HL-60/S4 treated with phorbol 12-myristate 13-acetate at 8.2 ng/mL for 4 days and 3 days (cell line): Measurements from ENCODE around the gene TSPAN18.

Experiments used
- in situ Hi-C: fragments of 300-500 bp; cut with MboI; formaldehyde crosslinking; loops from 2 replicates; pipeline ENCODE4 v1.15.0; 2022; ENCODE audit warnings: low sequenced_read_pairs

TSPAN18 gene

DNA sequence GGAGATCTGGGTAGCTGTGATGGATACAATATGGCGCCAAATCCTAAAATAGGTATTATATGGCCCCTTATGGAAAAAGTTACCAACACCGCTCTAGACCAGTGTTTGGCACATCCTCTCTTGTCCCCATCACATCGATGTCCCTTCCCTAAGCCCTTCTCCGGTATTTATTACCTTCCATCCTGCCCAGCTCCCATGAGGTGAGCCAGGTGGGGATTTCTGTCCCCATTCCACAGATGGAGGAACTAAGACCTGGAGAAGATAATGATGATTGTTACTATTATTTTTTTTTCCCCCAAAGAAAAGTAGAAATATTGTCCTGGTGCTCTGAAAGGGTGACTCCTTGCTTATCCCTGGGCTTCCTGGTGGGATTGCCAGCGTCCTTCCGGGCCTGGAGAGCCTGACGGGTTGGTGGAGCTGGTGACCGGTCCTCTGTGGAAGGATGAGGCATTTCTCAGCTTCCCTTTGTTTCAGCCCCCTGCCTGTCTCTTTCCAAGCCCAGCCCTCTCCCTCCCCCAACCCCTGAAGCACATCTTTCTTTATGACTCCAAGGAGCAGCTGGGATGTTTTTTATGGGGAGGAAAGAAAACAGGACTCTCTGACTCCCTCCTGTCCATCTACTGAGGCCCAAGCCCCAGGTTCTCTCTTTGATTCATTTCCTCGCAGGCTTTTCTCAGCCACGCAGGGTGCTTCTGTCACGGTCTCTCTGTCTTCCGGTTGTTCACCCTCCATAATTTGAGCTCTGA is 158.5 kb downstream of the TSPAN18 start:
- in situ Hi-C loops, result no loop called here

DNA sequence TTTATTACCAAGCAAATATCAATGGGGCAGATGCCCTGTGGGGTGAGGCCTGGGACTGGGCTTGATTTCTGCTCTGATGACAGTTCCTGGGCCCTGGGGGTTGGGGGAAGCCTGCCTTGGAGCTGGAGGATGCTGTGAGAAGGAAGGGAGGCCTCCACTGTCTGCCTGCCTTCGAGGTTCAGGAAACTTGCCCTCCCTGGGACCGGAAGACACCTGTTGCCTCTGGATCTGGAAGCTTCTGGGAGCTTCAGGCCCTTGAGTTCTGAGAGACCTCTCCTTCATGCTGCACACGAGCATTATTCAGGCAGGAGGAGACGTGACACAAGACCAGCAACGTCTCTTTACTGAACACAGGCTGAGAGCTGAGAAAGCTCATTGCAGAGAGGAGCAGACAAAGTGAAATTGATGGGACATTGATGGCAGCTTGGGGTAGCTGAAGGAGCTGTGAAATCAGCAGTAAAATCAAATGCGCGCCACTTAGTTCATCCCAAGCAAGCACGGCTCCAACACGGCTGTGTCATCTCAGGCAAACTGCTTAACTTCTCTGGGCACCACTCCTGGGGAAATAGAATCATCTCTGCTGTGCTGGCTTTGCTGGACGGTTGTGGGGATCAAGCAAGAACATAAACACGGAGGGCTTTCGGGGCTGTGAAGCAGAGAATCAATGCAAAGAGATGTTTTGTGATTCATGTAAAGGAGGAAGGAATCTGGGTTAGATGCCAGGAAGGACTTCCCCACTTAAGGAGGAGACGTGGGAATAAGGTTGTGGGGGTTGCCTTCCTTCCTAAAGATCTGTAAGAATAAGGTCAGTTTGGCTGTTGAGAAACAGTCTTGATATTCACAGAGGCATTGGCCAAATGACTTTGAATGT is 159.4 kb downstream of the TSPAN18 start:
- in situ Hi-C loops, result no loop called here

DNA sequence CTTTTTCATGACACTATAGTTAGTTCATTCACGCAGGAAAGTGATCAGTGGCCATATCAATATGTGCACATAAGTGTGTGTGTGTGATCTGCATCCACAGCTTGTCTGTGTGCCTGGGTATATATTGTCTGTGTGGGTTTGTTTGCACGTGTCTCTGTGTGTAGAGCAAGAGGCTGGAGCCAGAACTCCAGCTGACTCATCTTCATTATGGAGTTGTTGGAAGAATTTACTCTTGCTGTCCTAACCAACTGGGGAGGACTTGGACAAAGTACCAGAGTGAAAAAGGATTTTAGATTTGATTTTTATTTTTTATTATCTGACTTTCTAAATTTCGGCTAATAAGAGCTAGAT is 160.0 kb downstream of the TSPAN18 start:
- in situ Hi-C loops, result no loop called here

DNA sequence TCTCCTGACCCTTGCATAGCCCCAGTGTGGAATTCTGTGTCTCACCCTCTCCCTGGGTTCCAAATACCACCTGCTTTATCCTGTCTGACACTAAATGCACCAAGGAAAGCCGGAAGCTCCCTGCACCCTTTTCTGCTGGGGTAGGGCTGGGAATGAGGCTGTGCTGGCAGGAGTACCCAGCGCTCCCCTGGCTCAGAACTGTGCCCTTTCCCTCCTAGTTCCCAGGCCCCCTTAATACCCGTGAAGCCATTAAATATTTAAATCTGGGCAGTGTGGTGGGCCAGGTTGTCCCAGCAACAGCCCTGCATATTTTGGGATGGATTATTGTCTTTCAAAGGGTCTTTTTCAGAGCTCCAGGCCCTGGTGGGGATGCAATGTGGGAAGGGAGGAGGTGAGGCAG is 160.9 kb downstream of the TSPAN18 start:
- in situ Hi-C loops, result no loop called here

DNA sequence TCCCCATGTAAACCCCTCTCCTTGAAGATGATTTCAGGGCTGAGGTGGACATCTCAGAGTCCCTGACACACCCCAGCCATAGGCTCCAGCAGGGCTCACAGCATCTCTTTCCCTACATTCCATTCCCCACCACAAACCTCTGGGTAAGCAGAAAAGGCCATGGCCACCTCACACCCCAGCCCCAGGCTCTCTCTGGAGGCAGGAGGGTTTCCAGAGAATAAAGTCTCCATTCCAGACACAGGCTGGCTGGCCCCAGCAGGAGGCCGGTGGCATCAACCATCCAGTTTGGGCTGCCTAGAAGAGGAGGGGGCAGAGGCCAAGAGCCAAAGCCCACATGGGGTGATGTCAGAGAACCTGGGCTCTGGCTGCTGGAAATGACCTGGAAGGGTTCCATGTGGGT is 162.5 kb downstream of the TSPAN18 start:
- in situ Hi-C loops, result no loop called here

DNA sequence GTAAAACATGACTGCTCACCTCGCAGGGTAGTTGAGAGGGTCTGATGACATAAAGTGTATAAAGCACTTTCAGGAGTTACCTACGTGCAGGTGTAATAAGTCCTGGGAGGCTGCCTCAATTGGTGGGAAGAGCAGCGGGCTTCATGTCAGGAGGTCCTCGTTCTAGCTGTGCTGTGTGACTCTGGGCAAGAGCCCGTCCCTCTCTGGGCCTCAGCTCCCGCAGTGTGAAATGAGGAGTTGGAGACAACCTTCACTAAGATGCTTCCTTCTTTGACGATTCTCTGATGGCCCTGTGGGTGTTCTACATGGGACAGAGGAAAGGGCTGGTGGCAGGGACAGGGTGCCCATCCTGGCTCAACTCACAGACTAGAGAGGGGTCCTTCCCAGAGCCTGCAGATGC is 166.1 kb downstream of the TSPAN18 start:
- in situ Hi-C loops, result loop anchor here (10.0 kb wide), 1 partner anchor 338 kb away; no protein-coding TSS in a partner anchor

DNA sequence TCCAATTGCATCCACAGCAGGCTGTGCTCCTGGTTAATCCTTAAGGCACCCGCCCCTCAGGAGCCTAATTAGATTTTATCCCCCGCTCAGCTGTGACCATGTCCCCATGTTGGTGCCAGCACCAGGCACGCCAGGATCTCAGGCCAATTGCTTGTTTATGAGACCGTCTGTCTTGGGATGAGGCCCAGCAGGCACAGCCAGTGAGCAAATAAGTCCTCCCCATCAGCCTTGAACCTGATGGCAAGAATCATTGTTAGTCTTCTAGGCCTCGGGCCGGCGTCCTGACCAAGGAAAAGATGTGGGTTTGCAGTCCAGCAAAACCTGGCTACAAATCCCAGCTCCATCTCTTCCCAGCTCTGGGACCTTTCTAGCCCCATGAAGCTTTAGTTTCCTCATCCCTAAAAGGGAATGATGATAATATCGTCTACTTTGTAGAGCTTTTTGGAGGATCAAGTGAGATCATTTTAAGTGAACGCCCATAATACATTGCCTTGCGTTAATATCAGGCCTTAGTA is 166.6 kb downstream of the TSPAN18 start:
- in situ Hi-C loops, result loop anchor here (10.0 kb wide), 1 partner anchor 339 kb away; no protein-coding TSS in a partner anchor

DNA sequence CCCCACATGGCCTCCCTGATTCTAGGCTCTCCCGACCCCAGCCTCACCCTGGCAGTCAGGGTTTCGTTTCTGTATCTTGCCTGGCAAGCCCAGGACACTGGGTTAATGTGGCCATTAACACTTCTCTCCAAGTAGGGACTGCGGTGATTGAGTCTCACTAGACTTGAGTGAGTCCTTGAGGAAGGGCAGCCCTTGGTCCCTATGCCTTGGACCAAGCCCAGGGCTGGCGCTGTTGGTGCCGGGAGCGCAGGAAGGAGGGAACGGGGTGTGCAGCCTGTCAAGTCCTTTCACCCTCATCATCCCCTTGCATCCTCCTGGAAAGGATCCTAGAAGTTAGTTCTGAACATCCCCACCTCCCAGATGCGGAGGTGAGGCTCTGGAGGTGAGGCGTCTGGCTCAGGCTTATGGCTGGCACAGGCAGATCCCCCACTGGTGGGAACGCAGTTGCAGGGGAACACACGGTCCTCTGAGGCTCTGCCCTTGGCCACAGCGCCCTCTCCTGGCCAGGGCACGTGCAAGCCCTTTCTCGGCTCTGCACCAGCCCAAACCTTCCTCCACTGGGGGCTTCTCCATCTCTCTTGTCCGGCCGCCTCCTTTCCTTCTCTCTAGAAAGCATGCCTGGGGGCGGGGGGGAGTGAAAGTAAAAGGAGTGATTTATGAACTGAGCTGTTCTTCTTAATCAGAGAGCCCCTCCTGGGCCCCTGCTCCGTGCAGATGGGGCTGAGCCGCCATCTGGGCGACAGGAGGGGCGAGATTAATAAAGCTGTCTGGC is 167.3 kb downstream of the TSPAN18 start:
- in situ Hi-C loops, result loop anchor here (10.0 kb wide), 1 partner anchor 339 kb away; no protein-coding TSS in a partner anchor

DNA sequence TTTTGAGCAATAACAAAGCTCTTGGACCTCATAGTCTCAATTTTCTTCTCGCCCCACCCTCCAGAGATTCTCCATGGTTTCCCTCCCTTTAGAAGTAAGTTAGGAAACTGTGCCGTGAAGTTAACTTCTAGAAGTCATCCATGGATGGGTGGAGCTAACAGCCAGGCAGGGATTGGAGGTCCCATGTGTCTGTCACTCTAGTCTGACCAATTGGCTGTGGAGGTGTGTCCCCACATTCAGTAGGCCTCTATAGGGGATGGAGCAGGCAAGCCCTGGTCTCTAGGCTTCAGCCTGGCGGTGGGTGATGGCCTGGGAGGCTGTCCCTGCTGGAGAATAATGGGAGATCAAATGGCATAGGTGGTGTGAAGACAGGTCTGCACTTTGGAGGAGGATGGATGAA is 173.2 kb downstream of the TSPAN18 start:
- in situ Hi-C loops, result loop anchor here (10.0 to 25.0 kb wide), 2 partner anchors 345 to 613 kb away; no protein-coding TSS in a partner anchor

DNA sequence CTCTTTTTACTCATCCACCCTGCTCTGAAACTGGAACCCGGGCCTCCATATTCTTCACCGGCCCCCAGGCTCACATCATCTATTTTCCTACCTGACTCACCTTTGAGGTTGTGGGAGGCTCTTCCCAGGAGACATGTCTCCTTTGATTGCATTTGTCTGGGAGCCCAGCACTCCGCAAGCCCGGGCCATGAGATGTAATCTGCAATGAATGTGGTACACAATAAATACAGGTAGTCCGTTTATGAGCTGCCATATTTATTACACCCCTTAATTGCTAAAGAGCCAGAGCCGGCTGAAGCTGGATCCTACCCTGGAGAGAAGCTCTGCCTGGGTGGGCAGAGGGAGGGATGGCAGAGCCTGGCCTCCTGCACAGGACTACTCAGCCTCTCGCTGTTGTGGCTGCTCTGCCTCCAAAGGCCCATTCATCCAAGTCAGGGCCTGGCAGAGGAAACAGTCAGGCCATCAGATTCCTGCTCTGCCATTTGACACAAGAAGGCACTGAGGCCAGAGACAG is 174.4 kb downstream of the TSPAN18 start:
- in situ Hi-C loops, result loop anchor here (25.0 kb wide), 1 partner anchor 614 kb away; no protein-coding TSS in a partner anchor

DNA sequence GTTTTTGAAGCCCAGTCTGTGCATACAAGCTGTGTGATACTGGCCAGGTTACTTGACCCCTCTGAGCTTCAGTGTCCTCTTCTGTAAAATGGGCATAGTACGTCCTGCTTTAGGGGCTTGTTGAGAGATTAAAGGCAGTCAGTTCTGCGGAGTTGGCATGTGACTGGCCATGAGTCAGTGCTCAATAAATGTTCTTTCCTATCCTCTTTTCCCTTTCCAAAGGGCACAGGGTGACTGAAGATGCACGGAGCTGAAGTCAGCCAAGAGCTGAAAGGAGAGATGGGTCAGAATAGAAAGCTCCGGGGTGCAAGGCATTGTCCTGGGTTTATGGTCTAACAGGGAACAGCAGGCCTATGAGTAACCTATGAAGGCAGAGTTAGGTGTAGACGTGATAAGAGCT is 175.0 kb downstream of the TSPAN18 start:
- in situ Hi-C loops, result loop anchor here (25.0 kb wide), 1 partner anchor 614 kb away; no protein-coding TSS in a partner anchor

DNA sequence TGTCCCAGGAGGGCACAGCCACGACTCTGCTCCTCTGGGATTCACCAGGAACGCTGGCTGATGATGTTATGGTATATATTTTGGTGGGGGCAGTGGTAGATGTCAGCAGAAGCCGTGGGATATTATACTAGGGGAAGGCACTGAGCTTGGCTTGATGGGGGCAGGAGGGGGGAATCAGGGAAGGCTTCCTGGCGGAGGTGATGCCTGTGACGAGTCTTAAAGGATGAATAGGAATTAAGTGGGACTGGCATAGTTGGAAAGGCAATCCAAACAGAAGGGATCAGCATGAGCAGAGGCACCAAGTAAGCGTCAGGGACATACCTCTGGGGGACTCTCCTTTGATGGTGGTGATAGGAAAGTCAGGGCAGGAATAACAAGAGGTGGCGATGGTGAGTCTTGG is 176.3 kb downstream of the TSPAN18 start:
- in situ Hi-C loops, result loop anchor here (25.0 kb wide), 1 partner anchor 616 kb away; no protein-coding TSS in a partner anchor

DNA sequence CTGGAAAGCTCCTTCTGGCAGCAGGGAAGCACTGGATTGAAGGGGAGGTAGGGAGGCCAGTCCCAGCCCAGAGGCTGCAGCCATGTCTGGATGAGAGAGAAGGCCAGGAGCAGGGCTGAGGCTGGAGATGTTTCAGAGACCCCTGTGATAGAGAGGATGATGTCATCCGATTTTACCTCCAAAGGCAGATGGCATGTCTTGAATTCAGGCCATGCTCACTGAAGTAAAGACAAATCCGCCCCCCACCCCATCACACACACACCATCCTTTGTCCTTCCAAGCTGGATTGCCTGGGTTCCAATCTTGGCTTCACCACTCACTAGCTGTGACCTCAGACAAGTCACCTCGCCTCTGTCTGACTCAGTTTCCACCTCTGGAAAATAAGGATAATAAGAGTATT is 176.8 kb downstream of the TSPAN18 start:
- in situ Hi-C loops, result loop anchor here (25.0 kb wide), 1 partner anchor 616 kb away; no protein-coding TSS in a partner anchor

DNA sequence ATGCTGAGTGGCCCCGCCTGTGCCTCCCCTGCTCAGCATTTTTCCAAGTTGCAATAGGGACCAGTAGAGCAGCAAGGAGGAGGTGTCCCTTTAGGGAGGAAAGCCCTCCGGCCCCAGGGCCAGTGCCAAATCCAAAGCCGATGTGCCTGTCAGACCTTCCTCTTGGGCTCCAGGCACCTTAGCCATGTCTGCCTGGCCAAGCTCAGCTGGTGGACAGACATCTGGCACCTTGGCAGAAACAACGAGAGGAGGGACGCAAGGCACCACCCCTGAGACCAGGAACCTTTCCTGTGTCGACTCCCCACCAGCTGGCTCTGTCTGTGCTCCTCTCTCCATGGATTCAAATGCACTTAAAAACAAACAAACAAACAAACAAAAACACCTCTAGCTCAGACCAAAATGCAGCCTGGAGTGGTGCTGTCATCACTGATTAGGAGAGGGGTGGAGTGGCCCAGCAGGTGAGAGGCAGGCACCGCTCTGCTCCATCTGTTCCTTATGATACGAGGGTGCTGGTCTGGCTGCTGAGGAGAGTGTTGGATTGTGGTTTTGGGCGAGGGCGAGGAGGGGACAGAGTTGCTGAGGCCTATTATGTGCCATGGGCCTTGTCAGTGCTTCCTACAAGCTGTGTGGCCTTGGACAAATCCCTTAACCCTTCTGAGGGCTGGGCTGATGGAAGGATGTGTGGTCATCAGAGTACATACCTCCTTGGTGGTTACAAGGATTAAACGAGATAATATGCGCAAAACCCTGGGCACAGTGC is 177.7 kb downstream of the TSPAN18 start:
- in situ Hi-C loops, result loop anchor here (25.0 kb wide), 1 partner anchor 617 kb away; no protein-coding TSS in a partner anchor

DNA sequence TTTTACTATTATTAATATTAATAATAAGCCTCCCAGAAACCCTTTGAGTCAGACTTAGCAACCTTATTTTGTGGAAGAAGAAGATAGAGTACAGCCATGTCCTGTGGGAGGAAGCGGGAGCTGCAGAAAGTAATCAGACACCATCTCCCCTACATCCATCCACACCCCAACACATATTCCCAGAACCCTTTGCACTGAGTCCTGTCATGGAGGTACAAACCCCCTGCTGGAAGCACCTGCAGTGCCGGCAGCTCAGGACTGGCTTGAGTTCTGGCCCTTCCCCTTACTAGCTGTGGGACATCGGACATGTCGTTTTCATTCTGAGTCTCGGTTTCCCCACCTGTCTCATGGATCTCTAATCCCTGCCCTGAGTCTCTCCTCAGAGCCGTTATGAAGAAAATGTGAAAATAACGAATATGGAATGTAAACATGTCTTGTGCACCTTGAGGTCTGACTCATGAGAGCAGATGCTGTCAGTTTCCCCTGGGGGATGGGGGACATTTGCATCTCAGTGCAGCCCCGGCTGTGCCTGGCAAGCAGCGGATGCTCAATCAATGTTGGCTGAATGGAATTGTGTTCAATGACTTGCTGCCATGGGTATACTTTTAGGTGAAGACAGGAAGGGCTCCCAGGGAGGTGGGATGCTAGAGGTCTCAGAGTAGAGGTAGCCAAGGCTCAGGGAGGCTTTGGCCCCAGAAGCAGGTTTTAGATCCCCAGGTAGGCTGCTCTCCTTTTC is 178.5 kb downstream of the TSPAN18 start:
- in situ Hi-C loops, result loop anchor here (25.0 kb wide), 1 partner anchor 618 kb away; no protein-coding TSS in a partner anchor

DNA sequence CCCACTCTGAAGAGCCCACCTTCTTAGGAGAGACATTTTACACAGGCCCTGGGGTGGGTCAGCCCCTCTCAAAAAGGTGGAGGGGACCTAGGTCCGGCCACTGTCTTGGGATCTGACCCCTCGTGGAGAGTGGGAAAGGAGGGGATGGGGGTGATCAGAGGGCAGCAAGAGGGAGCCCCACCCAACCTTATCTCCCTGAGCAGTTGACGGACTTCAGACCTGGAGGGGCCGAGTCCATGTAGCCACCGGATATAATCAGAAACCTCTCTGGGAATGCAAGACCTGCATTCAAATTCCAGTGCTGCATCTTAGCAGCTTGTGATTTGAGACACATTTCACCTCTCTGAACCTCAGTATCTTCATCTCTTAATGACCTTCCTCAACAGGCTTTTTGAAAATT is 179.9 kb downstream of the TSPAN18 start:
- in situ Hi-C loops, result loop anchor here (25.0 kb wide), 1 partner anchor 619 kb away; no protein-coding TSS in a partner anchor

DNA sequence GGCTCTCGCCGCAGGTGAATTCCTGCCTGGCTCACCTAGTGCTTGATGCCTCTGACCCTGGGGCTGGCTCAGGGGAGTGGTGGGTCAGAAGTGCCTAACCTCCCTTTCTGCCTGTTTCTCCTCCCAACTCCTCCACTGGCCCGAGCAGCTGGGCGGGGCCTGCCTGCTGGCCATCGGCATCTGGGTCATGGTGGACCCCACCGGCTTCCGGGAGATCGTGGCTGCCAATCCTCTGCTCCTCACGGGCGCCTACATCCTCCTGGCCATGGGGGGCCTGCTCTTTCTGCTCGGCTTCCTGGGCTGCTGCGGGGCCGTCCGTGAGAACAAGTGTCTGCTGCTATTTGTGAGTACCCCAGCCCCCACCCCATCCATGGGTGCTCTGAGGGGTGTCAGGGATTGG is 182.8 kb downstream of the TSPAN18 start:
- in situ Hi-C loops, result loop anchor here (25.0 kb wide), 1 partner anchor 622 kb away; no protein-coding TSS in a partner anchor

DNA sequence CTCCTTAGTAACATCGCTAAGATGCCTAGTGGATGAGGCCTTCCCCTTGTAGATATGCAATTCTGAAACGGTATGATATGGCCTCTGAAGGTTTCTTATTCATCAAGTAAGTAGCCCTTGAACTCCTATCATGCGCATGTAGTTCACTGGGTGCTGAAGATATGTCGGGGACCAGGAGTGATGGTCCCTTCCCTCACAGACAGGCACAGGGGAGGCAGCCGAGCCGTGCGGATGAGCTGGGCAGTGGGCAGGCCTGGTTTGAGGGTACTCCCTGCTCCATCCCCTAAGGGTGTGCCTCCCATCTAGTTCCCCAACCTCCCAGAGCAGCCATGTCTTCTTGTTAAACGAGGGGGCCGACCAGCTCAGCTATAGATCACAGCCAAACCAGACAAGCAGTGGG is 183.8 kb downstream of the TSPAN18 start:
- in situ Hi-C loops, result loop anchor here (10.0 to 25.0 kb wide), 2 partner anchors 286 to 623 kb away; no protein-coding TSS in a partner anchor
